ENCODE data around the gene NMRK2.
"Not testable (repeated sequence)": the region's sequence is repeated elsewhere in the genome, so short reads cannot be mapped to it uniquely, and the experiment has no call there.

NMRK2 gene

DNA sequence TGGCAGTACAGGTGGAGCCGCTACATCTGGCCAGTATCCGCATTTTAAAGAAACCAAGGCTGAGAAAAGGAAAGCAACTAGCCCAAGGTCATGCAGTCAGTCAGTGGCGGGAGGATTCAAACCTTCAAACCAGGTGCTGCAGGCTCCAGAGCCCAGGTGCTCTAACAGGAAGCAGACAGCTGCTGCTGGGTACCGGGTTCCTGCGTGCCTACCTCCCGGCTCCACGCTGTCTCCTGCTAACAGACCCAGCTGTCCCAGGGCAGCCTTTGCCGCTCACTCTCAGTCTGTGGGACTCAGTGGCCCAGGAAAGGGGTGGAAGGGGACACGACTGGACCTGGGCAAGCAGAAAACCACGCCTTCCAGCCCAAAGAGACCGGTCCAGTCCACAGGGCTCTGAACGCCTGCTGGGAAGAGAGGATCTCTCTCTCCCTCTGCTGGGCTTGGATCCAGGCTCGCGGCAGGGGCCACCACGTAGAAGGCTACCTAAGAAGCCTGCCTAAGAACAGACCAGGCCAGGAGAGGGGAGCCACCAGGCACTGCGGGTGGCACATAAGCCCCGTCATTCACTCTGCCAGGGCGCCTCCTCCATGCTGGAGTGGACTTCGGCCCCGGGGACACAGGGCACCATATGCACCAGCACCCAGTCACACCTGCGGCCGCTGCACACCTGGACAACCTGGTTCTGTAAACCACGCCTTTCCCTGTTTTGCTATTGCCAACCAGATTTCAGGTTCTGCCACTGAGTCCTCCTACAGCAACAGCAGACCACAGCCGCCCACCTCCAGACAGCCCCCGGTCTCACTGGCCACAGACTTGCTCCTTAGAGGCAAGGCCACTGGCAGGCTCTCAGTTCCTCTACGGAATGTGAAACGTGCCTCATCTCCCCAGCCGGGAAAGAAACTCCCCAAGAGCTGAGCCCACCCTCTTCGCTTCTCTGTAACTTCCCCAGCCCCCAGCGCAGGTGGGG, 33.5 kb downstream of the NMRK2 start:
- DNase-seq = no peak

DNA sequence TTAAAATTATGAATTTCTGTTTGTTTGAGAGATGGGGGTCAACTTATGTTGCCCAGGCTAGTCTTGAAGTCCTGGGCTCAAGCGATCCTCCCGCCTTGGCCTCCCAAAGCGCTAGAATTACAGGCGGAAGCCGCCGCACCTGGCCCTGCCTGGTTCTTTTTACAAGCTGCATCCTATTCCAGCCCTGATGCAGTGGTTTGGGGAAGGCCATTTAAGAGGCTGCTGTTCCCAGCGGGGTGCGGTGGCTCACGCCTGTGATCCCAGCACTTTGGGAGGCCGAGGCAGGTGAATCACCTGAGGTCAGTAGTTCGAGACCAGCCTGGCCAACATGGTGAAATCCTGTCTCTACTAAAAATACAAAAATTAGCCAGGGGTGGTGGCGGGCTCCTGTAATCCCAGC, 35.1 kb downstream of the NMRK2 start:
- DNase-seq = not testable (repeated sequence)

DNA sequence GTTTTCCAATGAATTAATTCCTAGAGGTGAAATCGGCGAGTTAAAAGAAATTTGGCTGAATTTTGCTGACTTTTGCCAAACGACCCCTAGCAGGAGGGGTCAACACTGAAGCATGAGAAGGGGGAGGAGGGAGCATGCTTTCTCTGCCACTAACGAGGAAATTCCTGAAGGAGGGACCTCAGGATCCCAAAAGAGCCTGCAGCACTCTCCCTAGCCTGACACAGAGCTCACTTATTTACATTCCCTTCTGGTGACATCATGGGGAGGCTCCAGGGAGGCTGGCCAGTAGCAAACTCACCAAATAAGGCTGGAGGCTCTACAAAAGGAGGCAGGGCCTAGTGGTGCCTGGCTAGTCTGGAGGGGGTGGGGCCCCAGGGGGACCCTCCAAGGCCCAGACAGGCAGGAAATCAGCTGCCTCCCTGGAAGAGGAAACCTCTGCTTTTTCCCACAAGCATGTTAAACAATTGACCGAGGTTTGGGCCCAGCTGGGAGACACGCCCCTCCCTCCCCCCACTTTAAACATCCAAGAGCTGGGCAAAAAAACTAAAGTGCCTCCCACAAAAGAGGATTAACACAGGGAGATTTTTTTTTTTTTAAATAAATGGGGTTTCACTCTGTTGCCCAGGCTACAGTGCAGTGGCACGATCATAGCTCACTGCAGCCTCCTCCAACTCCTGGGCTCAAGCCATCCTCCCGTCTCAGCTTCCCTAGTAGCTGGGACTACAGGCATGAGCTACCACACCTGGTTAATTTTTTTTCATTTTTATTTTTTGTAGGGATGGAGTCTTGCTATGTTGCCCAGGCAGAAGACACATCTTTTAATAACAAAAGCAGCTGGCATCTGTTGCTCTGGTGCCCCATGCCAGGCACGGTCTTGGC, 35.9 kb downstream of the NMRK2 start:
- no peak for DNase-seq

DNA sequence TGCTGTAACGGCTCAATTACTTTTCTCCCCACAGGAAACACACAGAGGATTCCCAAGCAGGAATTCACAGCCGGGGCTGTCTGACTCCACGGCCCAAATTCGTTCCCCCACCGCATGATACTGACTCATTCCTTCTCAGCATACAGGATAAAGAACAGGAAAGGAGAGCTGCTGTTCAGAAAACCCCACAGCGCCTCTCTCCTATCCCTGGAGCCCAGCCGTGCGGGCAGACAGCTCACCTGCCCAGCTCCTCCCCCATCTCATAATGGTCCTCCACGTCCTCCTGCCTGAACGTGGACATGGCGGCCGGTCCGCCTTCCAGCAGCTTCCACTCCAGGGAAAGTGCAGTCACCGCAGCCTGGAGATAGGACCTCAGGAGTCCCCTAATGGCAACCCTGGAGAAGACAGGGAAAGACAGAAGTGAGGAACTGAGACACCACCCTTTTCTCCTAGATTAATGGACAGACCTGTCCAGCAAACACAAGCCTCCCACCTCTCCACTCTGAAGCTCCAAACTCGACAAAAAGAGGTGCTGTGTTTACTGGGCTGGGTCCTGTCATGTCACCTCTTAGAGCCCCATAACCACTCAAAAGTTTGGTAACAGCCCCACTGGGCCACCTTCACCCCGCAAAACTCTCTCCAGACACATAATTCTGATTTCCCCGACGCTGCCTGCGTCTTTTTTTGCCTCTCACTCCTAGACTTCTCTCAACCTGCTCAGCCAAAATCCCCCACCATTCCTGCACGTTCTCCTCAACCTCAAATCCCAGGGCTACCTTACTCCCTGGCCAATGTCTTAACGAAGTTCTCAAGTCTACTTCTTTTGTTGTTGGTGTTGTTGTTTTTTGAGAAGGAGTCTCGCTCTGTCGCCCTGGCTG, 36.8 kb downstream of the NMRK2 start:
- peak in 1 of 2 experiments; percentile 14 for DNase-seq

DNA sequence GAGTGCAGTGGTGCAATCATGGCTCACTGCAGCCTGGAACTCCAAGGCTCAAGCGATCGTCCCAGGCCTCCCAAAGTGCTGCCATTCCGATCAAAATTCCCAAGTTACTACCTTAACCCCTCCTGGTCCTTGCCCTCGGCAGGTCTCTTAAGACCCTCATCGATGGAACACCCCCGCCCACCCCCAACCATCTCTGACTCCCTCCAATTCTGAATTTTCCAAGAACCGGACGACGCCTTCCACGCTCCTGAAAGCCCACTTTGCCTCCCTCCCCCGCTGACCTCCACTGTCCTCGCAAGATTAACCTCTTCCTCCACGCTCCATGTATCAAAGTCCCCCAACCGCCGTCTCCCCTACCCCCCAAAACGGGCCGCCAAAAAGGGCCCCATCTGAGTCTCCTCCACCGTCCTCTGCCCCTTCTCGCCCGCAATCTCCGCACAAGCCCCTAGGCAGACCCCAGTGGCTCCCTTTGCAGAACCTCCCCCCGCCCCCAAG, 37.5 kb downstream of the NMRK2 start:
- no peak for DNase-seq

DNA sequence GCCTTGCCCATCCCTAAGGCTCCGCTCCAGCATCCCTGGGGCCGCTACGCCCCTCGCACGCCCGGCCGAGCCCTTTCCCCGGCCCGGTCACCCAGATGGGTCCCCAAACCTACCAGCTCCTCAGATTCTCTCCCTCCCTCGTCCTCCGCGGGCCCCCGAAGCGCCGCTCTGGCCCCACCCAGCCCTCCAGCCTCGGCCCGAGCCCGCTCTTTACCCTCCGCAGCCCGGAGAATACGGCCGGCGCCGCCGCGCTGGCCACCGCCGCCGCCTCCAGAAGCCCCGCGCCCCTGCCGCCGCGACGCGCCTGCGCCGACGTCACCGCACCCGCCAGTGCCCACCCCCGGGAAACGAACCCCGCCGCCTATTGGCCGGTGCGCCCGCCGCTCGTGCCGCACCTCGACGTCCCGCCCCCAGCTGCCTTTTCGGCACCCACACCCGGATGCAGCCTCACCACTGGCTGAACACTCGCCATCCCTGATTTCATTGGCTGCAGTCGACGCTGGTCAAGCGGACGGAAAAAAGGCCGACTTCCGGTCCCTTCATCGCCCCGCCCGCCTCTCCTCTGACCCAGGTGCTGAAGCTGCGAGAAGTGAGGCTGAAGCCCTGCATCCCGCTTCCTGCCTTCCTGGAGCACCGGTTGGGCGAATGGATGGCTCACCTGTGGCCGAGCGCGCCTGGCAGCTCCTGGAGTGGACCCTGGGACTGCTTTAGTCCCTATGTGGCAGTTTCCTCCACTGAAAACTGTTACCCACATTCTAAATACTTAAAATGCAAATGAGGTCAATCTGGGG, 38.1 kb downstream of the NMRK2 start, which contains the start of gene DAPK3:
DAPK3 (minus strand) TSS at position 292 of the 791 bp plus-strand sequence. CDS start 1,364 bp downstream, outside the sequence.
- DNase-seq = peak; percentile 95 to 96

DNA sequence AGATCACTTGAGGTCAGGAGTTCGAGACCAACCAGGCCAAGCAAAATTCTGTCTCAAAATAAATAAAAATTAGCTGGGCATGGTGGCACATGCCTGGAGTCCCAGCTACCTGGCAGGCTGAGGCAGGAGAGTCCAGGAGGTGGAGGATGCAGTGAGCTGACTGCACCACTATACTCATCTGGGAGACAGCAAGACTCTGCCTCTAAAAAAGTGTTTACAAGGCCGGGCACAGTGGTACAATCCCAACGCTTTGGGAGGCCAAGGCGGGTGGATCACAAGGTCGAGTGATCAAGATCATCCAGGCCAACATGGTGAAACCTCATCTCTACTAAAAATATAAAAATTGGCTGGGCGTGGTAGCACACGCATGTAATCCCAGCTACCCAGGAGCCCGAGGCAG, 42.3 kb downstream of the NMRK2 start:
- no peak for DNase-seq

DNA sequence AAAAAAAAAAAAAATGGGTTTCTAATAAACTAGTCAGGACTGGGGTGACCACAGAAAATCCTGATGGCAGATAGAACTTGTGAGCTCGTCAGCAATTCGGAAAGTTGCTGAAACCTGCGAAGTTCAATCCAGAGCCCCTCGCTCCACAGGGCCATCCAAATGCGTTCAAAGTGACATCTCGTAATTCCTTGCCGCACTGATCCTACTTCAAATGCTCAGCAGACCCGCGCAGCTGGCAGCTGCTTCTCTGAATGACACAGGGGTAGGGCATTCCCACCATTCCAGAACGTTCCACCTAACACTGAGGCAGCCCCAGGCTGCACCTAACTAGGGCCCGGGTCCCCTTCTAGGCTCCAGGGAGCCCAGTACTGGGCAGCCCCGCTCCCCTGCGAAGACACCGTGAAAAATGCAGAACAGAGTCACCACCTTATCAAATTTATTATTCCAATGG, 42.8 kb downstream of the NMRK2 start:
- DNase-seq = no peak

DNA sequence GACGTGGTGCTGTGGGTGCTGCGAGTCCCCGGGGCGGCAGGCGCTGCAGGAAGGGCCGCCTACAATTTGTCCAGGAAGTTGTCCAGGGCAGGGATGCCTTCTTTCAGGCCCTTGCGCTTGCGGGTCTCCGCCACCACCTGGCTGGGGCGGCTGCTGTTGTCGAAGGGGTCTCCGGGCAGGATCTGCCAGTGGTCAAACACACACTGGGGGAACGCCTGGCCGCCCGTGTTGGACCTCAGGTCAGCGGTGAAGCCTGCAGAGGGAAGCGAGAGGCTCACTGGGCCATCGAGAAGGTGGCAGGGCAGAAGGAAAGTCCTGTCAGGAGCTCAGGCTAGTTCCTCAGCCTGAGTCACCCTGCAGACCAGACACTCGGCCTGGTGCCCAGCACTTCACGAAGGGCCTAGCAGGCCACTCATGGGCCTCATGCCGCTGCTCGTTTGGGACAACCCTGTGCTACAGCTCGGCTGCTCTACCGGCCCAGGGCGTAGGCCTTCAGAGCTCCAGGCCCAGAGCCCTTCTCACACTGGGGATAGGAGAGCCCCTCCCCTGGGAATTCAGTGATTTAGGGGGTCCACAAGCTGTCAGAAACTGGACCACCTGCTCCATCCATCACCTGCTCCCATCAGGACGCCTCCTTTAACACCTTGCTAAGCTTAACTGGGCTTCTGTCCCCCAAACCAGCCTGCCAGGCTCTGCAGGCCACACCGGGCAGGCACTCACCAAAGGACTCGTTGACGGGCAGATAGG, 43.8 kb downstream of the NMRK2 start:
- DNase-seq = no peak

DNA sequence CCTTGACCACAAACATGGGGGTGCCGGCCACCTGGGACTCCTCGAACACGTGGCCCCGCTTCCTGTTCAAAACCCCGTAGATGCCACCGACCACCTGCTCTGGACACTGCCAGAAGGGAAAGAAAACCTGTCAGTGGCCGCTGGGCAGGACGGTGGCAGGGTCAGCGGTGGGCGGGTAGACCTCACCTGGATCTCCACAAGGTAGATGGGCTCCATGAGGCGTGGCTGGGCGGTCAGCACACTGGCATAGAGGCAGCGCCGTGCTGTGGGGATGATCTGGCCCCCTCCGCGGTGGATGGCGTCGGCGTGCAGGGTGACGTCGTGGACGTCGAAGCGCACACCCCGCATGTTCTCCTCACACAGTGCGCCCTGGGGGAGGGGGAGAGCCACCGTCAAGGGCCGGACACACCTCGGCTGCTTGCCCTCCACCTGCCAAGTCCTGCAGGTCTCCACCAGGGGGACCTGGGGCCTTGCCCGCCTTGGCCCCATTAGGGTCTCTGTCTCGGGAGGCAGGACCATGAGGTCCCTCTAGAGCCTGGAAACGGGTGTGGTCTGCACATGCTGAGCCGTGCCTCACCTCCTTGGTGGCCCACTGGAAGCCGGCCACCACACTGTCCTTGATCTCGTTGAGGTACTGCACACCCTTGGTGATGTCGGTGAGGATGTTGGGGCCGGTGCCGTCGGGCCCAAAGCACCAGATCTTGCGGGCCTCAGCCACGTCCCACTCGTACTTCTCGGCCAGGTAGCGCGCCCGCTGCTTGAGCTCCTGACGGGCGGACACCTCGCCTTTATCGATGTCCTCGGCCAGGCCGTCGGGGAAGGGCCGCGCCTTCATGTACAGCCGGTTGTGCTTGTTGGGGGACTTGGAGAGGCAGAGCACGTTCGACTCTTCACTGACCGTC, 44.6 kb downstream of the NMRK2 start:
- no peak for DNase-seq

DNA sequence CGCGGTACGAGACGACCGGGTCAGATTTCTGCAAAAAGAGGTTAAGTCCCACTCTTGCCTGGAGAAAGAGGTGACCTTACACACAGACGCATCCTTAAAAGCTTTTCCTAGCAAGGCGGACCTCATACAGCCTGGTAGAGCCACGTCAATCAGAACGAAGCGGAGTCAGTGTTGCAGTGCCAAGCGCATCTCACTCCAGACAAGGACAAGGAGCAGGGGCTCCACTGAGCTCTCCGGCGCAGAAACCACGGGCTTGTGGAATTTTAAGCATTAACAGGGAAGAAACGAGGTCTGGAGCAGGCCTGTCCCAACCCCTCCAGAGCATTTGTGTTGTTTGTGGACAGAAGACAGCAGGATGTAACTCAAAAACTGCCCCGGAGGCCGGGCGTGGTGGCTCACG, 45.3 kb downstream of the NMRK2 start:
- no peak for DNase-seq

DNA sequence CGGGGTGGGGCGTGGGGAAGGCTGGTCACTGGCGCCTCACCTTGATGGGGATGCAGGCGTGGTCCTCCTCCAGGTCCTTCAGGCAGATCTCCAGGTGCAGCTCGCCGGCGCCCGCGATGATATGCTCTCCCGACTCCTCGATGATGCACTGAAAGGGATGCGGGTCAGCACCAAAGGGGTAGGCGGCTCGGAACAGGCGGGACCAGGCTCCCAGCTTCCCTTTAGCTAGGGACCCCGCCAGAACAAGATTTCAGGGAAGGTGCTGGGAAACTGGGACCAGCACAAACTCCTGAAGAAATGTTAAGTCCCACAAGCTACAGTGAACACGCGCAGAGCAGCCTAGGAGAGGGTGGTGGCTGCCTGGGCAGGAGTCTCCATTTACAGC, 46.4 kb downstream of the NMRK2 start:
- no peak for DNase-seq

DNA sequence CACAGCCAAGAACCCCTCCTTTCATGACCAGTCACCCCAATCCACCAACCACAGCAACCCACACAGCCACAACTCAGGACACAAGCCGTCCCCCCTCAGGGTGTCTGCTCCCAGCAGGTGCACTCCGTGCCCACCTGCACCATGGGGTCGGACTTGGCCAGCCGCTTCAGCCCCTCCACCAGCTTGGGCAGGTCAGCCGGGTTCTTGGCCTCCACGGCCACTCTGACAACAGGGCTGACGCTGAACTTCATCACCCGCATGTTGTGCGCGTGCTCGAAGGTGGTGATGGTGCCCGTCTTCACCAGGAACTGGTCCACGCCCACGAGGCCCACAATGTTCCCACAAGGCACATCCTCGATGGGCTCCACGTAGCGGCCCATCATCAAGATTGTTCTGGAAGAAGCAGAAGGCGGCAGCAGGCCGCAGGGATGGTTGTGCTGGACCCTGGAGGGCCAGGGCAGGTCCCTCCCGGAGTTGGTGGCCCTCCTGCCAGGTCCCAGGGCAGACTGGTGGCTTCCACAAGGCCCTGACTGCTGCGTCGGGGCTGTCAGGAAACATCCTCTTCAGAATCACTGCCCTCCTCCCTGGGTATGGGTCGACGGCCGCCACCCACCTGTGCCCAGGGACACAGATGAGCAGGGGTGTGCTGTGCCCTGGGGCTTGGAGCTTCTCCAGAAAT, 46.9 kb downstream of the NMRK2 start:
- DNase-seq = no peak

DNA sequence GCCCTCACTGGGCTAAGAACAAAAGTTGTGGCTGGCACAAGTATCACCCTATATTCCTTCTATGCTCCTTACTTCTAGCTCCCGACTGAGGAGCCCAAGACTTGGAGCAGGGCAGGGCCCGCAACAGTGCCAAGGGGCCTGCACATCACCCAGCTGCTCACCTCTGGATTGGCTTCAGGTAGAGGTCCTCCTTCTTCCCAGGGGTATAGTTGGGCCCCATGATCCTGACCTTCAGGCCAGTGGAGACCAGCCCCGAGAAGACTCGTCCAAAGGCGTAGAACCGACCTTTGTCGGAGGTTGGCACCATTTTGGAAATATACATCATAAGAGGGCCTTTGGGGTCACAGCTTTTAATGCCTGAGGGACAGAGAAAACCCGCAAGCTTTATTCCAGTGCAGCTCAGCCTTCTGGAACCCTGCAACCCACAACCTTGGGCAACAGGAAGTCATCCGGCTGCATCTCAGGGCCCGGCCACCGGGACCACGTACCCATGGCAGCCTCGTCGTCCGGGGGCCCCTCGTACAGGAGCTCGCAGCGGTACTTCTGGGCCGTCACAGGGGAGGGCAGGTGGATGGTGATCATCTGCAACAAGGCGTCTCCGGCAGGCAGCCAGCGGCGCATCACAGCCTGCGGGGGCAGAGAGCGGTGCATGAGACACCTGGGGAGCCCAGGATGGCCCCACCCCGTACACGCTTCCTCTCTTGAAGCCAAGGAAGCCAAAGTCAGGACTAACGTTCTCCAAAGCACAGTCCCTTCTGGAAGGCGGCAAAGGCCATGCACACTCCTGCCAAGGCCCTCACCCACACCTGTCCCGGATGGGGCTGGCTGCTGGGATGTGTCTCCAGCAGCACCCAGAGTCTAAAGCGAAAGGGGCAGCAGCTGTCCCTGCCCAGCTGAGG, 47.7 kb downstream of the NMRK2 start:
- no peak for DNase-seq

DNA sequence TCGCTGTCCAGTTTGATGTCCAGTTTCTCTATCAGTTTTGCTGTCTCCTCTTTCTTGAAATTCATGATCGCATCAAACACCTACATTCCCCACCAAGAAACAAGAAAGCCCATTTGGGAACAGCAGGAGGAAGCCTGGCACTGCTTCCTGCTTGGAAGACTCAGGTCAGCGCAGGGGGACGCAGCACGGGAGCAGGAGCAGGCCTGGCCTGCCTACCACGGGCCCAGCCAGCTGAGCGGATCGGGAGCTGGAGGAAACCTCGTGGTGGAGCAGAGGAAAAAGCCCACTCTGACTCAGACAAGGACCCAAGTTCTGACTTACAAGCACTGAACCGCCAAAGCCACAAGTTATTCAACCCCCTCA, 48.5 kb downstream of the NMRK2 start:
- no peak for DNase-seq

DNA sequence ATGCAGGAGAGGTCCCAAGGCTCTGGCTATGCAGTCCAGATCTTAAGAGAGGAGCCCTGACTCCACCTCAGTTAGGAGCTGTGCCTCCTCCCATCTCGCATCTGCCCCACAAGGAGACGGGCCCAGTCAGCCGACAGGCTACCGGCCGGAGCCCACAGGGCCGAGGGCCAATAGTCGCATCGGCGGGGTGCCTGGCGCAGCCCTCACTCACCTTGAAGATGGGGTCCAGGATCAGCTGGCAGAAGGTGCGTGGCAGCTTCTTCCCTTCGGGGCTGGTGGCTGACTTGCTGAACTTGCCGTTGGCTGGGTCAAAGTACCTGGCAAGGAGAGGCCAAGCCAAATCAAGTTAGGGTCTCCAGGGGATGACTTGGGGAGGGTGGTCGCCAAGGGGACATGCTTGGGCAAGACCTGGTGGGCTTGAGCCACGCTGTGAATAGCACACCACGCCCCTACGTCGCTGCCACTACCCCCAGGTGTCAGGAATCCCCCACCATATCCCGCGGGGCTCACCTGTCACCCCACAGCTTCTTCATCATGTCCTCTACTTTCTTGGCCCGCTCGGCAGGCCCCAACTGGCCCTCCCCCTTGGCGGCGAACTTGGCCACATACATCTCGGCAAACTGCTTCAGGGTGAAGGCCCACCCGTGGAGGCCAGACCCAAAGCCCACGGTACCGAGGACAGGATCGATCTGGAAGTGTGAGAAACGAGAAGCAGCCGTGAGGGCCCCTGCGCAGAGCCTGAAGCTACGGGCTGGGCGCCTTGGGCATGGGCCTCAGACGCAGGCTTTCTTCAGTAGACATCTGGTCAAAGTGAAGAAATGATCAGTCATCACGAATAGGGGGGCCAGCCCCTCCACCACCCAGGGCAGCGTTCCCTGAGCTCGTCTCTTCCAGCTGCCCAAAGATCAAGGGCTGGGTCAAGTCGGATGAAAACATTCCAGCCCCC, 49.1 kb downstream of the NMRK2 start:
- no peak for DNase-seq
